Measurements from ENCODE around the gene KLF11.

- no peak for TF ChIP-seq POLR2AphosphoS5 (IDR thresholded peaks at IDR 0.05; ENCODE audit: low read depth)
- no peak for TF ChIP-seq CTCF (IDR thresholded peaks at IDR 0.05; ENCODE audit: insufficient read depth, low read length)
- TF ChIP-seq REST (IDR thresholded peaks at IDR 0.05; ENCODE audit: insufficient replicate concordance, low read depth) = no peak
- TF ChIP-seq GABPA (IDR thresholded peaks at IDR 0.05; ENCODE audit: low read depth) = no peak
- no peak for TF ChIP-seq SPI1 (IDR thresholded peaks at IDR 0.05; ENCODE audit: borderline replicate concordance, low read depth)
Measured at GRCh38 chr2:9997936-9998335, 45.4 kb upstream of the KLF11 start.
